CD4-positive, alpha-beta memory T cell (primary cell): ENCODE data around the gene CYP2J2. TPM values are rescaled to one million over a fixed set of nuclear protein-coding genes. Genes with fewer than 3 reads are reported as not detected.

Experiments
- CTCF ChIA-PET: fragments of 350-600 bp; sonication (Branson Sonifier 250); formaldehyde crosslinking; loops from one replicate; lab custom pipeline; 2021; ENCODE audit warnings: inconsistent platforms; ENCODE audit not compliant: partially characterized antibody; lab: Charles Lee
- POLR2A ChIA-PET: fragments of 350-600 bp; sonication (Branson Sonifier 250); formaldehyde crosslinking; loops from one replicate; lab custom pipeline; 2021; ENCODE audit not compliant: partially characterized antibody; lab: Charles Lee
- DNase-seq, 5 donors: peaks; one replicate each; pipeline versions ENCODE4 v3.0.0 to v3.0.0-alpha.2; 2020 to 2022; ENCODE audit warnings: mixed read lengths in 1 of 5
- H3K27ac ChIP-seq: one replicate; pipeline ENCODE4 v1.7.0; 2013; ENCODE audit warnings: low read depth, low read length
- H3K27me3 ChIP-seq: 2 replicates; pipeline ENCODE4 v1.7.0; 2013; ENCODE audit warnings: mild to moderate bottlenecking, low read length, moderate library complexity; ENCODE audit not compliant: insufficient read depth
- H3K36me3 ChIP-seq: 2 replicates; pipeline ENCODE4 v1.7.0; 2013; ENCODE audit warnings: mild to moderate bottlenecking, low read length, moderate library complexity; ENCODE audit not compliant: insufficient read depth
- H3K4me1 ChIP-seq: 2 replicates; pipeline ENCODE4 v1.7.0; 2013; ENCODE audit warnings: mild to moderate bottlenecking, low read length, moderate library complexity; ENCODE audit not compliant: insufficient read depth
- H3K4me3 ChIP-seq, 2 donors: one replicate each; pipeline ENCODE4 v1.7.0; 2013; ENCODE audit warnings: low read length in 2 of 2, mild to moderate bottlenecking in 1 of 2
- H3K9me3 ChIP-seq, 2 donors: one replicate each; pipeline ENCODE4 v1.7.0; 2013; ENCODE audit warnings: low read length in 2 of 2, control low read depth in 1 of 2; ENCODE audit not compliant: control insufficient read depth in 1 of 2
- H3K27ac Mint-ChIP-seq, 7 donors: one replicate each; pipeline ENCODE4 v1.8.0; 2020 to 2021; ENCODE audit warnings: mixed read lengths in 7 of 7, mild to moderate bottlenecking in 6 of 7, inconsistent platforms in 3 of 7, moderate library complexity in 3 of 7
- H3K27me3 Mint-ChIP-seq, 2 donors: one replicate each; pipeline ENCODE4 v1.8.0; 2020 to 2021; ENCODE audit warnings: mixed read lengths in 2 of 2
- H3K36me3 Mint-ChIP-seq, 2 donors: one replicate each; pipeline ENCODE4 v1.8.0; 2020 to 2021; ENCODE audit warnings: mixed read lengths in 2 of 2, inconsistent platforms in 1 of 2, mild to moderate bottlenecking in 1 of 2
- H3K4me1 Mint-ChIP-seq, 4 donors: one replicate each; pipeline ENCODE4 v1.8.0; 2020 to 2021; ENCODE audit warnings: mixed read lengths in 4 of 4, mild to moderate bottlenecking in 1 of 4
- H3K4me3 Mint-ChIP-seq, 8 donors: one replicate each; pipeline ENCODE4 v1.8.0; 2020 to 2021; ENCODE audit warnings: mixed read lengths in 8 of 8, mild to moderate bottlenecking in 7 of 8, moderate library complexity in 6 of 8, inconsistent platforms in 3 of 8
- H3K9me3 Mint-ChIP-seq, 8 donors: one replicate each; pipeline ENCODE4 v1.8.0; 2020 to 2021; ENCODE audit warnings: mixed read lengths in 8 of 8, mild to moderate bottlenecking in 5 of 8, inconsistent platforms in 3 of 8, moderate library complexity in 1 of 8
- intact Hi-C: fragments of 100-400 bp; cut with micrococcal nuclease; formaldehyde crosslinking; loops from one replicate; pipeline ENCODE4 v1.15.1; 2023
- polyA plus RNA-seq, 2 donors: library from polyadenylated mRNA; unstranded; fragments of 300-500 nt; fragmentation: Illumina TruSeq; gene quantifications; one replicate each; pipeline ENCODE4 v1.2.3, GENCODE V29; 2021
- total RNA-seq, 2 experiments: library from RNA; stranded (reverse); gene quantifications; one replicate each; pipeline ENCODE4 v1.2.3, GENCODE V29; 2021

Gene CYP2J2
- total and polyA plus RNA-seq, 4 experiments from 2014 or later: 0.20 to 0.59 (median 0.28) TPM; not detected in 1

GRCh38 chr1:59892841-59893811 is 33.4 kb downstream of the CYP2J2 start:
- intact Hi-C loops: no loop called here
- H3K4me1 ChIP-seq: no peaks in the 10 kb centered on the region
- H3K27ac ChIP-seq: no peak overlapping the region
- ChIA-PET POLR2A (no interaction called here), CTCF (interaction anchor here (1.0 to 2.1 kb wide), 2 partner anchors 10 to 54 kb away, joined by 3 to 8 read pairs; no protein-coding TSS in a partner anchor)
- no peaks in the 10 kb centered on the region for H3K36me3 ChIP-seq
- Mint-ChIP-seq H3K27ac (peak overlapping the region in 4 of 7 donors; percentile 8 to 77 (median 55)), H3K36me3 (no peaks in the 10 kb centered on the region), H3K27me3 (peaks cover 2 to 7% of the 10 kb centered on the region in 2 donors), H3K4me1 (peaks cover 7 to 12% (median 10%) of the 10 kb centered on the region in 4 donors), H3K4me3 (peak overlapping the region in 6 of 8 donors; percentile 6 to 64 (median 38)), H3K9me3 (peaks cover 0 to 18% (median 8%) of the 10 kb centered on the region in 8 donors)
- no peaks in the 10 kb centered on the region for H3K27me3 ChIP-seq
- no peak overlapping the region for H3K4me3 ChIP-seq
- no peak for DNase-seq
- no peaks in the 10 kb centered on the region for H3K9me3 ChIP-seq

- H3K4me1 ChIP-seq: no peaks in the 10 kb centered on the region
- H3K4me3 ChIP-seq: no peak overlapping the region
- H3K4me1 Mint-ChIP-seq: no peaks in the 10 kb centered on the region
- H3K27me3 ChIP-seq: no peaks in the 10 kb centered on the region
- no peaks in the 10 kb centered on the region for H3K36me3 Mint-ChIP-seq
- H3K36me3 ChIP-seq: no peaks in the 10 kb centered on the region
- POLR2A ChIA-PET: no interaction called here
- CTCF ChIA-PET: interaction anchor here (1.2 kb wide), 1 partner anchor 62 kb away, joined by 3 read pairs; no protein-coding TSS in a partner anchor
- intact Hi-C loops: no loop called here
- H3K4me3 Mint-ChIP-seq: no peak overlapping the region
- DNase-seq: no peak
- no peaks in the 10 kb centered on the region for H3K9me3 ChIP-seq
- no peak overlapping the region for H3K27ac ChIP-seq
- H3K27me3 Mint-ChIP-seq: peaks cover 0 to 1% of the 10 kb centered on the region in 2 donors
- H3K27ac Mint-ChIP-seq: no peak overlapping the region
- peaks cover 3 to 20% (median 7%) of the 10 kb centered on the region in 8 donors for H3K9me3 Mint-ChIP-seq
These were observed 41.3 kb downstream of the CYP2J2 start for GRCh38 chr1:59885160-59885832.

- no peak overlapping the region for H3K27ac Mint-ChIP-seq
- ChIA-PET POLR2A (no interaction called here), CTCF (interaction anchor here (1.2 to 3.1 kb wide), 2 partner anchors 66 to 69 kb away, joined by 7 to 28 read pairs; no protein-coding TSS in a partner anchor)
These were observed 45.8 kb downstream of the CYP2J2 start for GRCh38 chr1:59880735-59881134.

GRCh38 chr1:59879996-59880505 is 46.5 kb downstream of the CYP2J2 start:
- H3K4me1 ChIP-seq: no peaks in the 10 kb centered on the region
- intact Hi-C loops: loop anchor here (1.0 kb wide), 1 partner anchor 67 kb away; no protein-coding TSS in a partner anchor
- DNase-seq: no peak
- H3K27me3 ChIP-seq: no peaks in the 10 kb centered on the region
- Mint-ChIP-seq H3K4me3 (no peak overlapping the region), H3K27me3 (no peaks in the 10 kb centered on the region), H3K4me1 (no peaks in the 10 kb centered on the region), H3K27ac (no peak overlapping the region), H3K36me3 (peaks cover 12 to 17% of the 10 kb centered on the region in 2 donors), H3K9me3 (peaks cover 3 to 23% (median 17%) of the 10 kb centered on the region in 8 donors)
- CTCF ChIA-PET: interaction anchor here (1.2 to 3.1 kb wide), 3 partner anchors 64 to 70 kb away, joined by 5 to 28 read pairs (median 7); no protein-coding TSS in a partner anchor
- H3K4me3 ChIP-seq: no peak overlapping the region
- POLR2A ChIA-PET: no interaction called here
- H3K36me3 ChIP-seq: no peaks in the 10 kb centered on the region
- no peak overlapping the region for H3K27ac ChIP-seq
- peaks cover 0 to 5% of the 10 kb centered on the region in 2 donors for H3K9me3 ChIP-seq

More at GRCh38 chr1:59880735-59881134, 45.8 kb downstream of the CYP2J2 start:
- H3K36me3 Mint-ChIP-seq: peaks cover 10 to 12% of the 10 kb centered on the region in 2 donors
- no peaks in the 10 kb centered on the region for H3K4me1 Mint-ChIP-seq
- Histone ChIP-seq H3K27ac (no peak overlapping the region), H3K36me3 (no peaks in the 10 kb centered on the region), H3K4me1 (no peaks in the 10 kb centered on the region), H3K9me3 (peaks cover 0 to 5% of the 10 kb centered on the region in 2 donors), H3K4me3 (no peak overlapping the region), H3K27me3 (no peaks in the 10 kb centered on the region)
- no peaks in the 10 kb centered on the region for H3K27me3 Mint-ChIP-seq
- peaks cover 3 to 23% (median 17%) of the 10 kb centered on the region in 8 donors for H3K9me3 Mint-ChIP-seq
- H3K4me3 Mint-ChIP-seq: no peak overlapping the region
- intact Hi-C loops: no loop called here
- no peak for DNase-seq

GRCh38 chr1:59879574-59879973 is 47.0 kb downstream of the CYP2J2 start:
- no peaks in the 10 kb centered on the region for H3K4me1 ChIP-seq
- H3K4me3 Mint-ChIP-seq: no peak overlapping the region
- intact Hi-C loops: loop anchor here (1.0 kb wide), 1 partner anchor 68 kb away; no protein-coding TSS in a partner anchor
- H3K27ac Mint-ChIP-seq: no peak overlapping the region
- POLR2A ChIA-PET: interaction anchor here (0.6 kb wide), 1 partner anchor 20 kb away, joined by 3 read pairs; no protein-coding TSS in a partner anchor
- no peak overlapping the region for H3K27ac ChIP-seq
- no peaks in the 10 kb centered on the region for H3K4me1 Mint-ChIP-seq
- H3K9me3 ChIP-seq: peaks cover 0 to 5% of the 10 kb centered on the region in 2 donors
- DNase-seq: peak in 4 of 5 donors; percentile 8 to 27 (median 13)
- H3K36me3 ChIP-seq: no peaks in the 10 kb centered on the region
- H3K27me3 Mint-ChIP-seq: no peaks in the 10 kb centered on the region
- no peak overlapping the region for H3K4me3 ChIP-seq
- H3K27me3 ChIP-seq: no peaks in the 10 kb centered on the region
- H3K9me3 Mint-ChIP-seq: peaks cover 3 to 23% (median 17%) of the 10 kb centered on the region in 8 donors
- H3K36me3 Mint-ChIP-seq: peaks cover 15 to 21% of the 10 kb centered on the region in 2 donors
- CTCF ChIA-PET: interaction anchor here (1.3 to 3.1 kb wide), 3 partner anchors 62 to 67 kb away, joined by 3 to 28 read pairs (median 5); no protein-coding TSS in a partner anchor

- no peaks in the 10 kb centered on the region for H3K27me3 ChIP-seq
- ChIA-PET POLR2A (no interaction called here), CTCF (interaction anchor here (0.9 to 3.1 kb wide), 5 partner anchors 26 to 72 kb away, joined by 3 to 28 read pairs (median 3); no protein-coding TSS in a partner anchor)
- no peaks in the 10 kb centered on the region for H3K4me1 Mint-ChIP-seq
- no peak for DNase-seq
- no peaks in the 10 kb centered on the region for H3K27me3 Mint-ChIP-seq
- H3K27ac ChIP-seq: no peak overlapping the region
- H3K27ac Mint-ChIP-seq: no peak overlapping the region
- H3K4me1 ChIP-seq: no peaks in the 10 kb centered on the region
- H3K36me3 ChIP-seq: no peaks in the 10 kb centered on the region
- H3K9me3 ChIP-seq: peaks cover 0 to 5% of the 10 kb centered on the region in 2 donors
- intact Hi-C loops: no loop called here
- H3K9me3 Mint-ChIP-seq: peaks cover 3 to 23% (median 17%) of the 10 kb centered on the region in 8 donors
- no peak overlapping the region for H3K4me3 ChIP-seq
- no peak overlapping the region for H3K4me3 Mint-ChIP-seq
- peaks cover 18 to 27% of the 10 kb centered on the region in 2 donors for H3K36me3 Mint-ChIP-seq
These were observed 48.2 kb downstream of the CYP2J2 start for GRCh38 chr1:59878370-59878769.
